Ammon's horn (tissue), 1 donor: ENCODE results near the gene SYMPK.

Experiments
- DNase-seq: peaks from one replicate; pipeline ENCODE4 v3.0.0-alpha.2; 2016; ENCODE audit warnings: low spot score

Gene SYMPK

GRCh38 chr19:45866400-45867176 is 3.6 kb upstream of the SYMPK start:
- DNase-seq: no peak

GRCh38 chr19:45865269-45865948 is 2.5 kb upstream of the SYMPK start:
- DNase-seq: no peak

DNA sequence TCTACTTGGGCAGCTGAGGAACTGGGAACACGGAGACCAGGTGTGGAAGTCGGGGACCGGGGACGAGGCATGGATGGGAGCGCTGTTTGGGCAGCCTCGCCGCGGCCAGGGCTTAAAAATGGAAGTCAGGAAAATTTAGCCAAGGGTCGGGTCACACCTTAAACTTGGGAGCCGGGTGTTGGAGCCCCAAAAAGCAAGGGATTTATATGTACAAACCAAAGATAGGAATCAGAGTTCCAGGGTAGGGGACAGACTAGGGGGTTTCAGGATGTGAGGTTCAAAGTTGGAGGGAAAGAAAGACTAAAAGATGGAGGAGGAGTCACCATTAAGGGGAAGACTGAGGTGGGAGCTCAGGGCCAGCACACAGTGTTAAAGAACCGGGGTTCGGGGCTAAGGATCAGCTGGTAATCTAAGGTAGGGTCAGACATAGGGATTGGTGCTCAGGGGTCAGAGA is 1.7 kb upstream of the SYMPK start:
- DNase-seq: no peak

GRCh38 chr19:45863840-45864628 is 1.1 kb upstream of the SYMPK start, which contains the start of gene FOXA3:
Gene FOXA3 (plus strand): TSS chr19:45864326. CDS start chr19:45864457, 131 bp downstream.
- no peak for DNase-seq

GRCh38 chr19:45863335-45863839 is 440 bp upstream of the SYMPK start:
- DNase-seq: no peak

- no peak for DNase-seq
These were observed 730 bp downstream of the SYMPK start for GRCh38 chr19:45862271-45862563.

DNA sequence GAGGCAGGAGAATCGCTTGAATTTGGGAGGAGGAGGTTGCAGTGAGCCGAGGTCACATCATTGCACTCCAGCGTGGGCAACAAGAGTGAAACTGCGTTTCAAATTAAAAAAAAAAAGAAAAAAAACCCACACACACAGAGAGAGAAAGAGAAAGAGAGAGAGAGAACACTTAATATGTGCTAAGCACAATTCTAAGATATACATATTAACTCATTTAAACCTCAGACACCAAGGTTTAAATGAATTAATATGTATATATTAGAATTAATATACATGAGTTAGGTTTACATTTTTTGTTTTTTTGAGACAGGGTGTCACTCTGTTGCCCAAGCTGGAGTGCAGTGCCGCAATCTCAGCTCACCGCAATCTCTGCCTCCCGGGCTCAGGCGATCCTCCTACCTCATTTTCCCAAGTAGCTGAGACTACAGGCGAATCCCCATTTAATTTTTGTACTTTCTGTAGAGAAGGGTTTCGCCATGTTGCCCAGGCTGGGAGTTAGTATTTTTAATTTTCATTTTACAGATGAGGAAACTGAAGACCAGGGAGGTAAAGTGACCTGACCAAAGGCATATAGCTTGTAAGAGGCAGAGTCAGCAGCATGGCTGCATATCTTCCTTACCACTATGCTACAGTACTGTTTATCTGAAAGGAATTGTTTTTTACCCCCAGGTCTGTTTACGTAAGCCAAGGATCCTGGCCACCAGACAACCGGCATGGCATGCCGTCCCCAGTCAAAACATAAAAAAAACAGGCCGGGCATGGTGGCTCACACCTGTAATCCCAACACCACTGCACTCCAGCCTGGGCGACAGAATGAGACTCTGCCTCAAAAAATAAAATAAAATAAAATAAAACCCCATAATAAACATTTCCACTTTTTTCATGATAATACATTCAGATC is 2.3 kb downstream of the SYMPK start:
- DNase-seq: no peak

GRCh38 chr19:45854167-45854778 is 8.7 kb downstream of the SYMPK start:
- DNase-seq: no peak

- no peak for DNase-seq
These were observed 10.0 kb downstream of the SYMPK start for GRCh38 chr19:45852983-45853382.

- no peak for DNase-seq
These were observed 10.7 kb downstream of the SYMPK start for GRCh38 chr19:45852145-45852750.

- DNase-seq: no peak
These were observed 14.0 kb downstream of the SYMPK start for GRCh38 chr19:45848922-45849321.

- no peak for DNase-seq
These were observed 15.3 kb downstream of the SYMPK start for GRCh38 chr19:45847663-45848062.

- no peak for DNase-seq
These were observed 20.7 kb downstream of the SYMPK start for GRCh38 chr19:45842198-45842597.

DNA sequence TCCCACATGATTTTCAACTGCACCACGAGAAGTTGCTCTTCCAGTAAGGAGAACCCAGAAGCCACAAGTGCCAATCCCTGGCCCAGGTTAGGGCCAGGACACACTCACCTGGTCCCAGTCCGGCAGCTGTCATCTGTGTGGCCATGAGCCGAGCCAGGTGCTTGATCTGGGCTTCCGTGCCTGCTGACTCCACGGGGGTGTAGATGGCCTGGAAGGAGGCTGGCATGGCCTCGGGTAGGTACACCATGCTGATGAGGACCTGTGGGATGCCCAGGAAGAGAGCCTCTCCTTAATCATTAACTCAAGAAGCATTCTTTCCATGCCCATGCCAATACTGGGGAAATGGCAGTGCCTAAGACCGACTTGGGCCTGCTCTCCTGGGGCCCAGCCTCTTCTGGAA is 28.0 kb downstream of the SYMPK start:
- no peak for DNase-seq

DNA sequence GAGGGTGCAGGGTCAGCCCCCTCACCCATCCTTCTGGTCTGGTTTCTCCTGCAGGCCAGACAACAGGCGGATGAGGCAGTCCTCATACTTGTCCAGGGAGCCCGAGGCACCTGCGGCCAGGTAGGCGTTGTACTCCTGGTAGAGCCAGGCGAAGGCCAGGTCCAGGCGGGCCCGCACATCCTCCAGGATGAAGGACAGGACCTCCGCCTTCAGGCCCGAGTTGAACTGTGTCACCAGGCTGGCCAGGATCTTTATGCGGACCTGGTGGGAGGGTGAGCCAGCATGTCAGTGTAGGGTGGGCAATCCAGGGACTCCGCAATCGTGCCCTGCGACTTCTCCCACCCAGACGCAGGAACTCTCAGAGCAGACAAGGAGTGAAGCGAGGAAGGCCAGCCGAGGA is 34.0 kb downstream of the SYMPK start:
- DNase-seq: no peak

DNA sequence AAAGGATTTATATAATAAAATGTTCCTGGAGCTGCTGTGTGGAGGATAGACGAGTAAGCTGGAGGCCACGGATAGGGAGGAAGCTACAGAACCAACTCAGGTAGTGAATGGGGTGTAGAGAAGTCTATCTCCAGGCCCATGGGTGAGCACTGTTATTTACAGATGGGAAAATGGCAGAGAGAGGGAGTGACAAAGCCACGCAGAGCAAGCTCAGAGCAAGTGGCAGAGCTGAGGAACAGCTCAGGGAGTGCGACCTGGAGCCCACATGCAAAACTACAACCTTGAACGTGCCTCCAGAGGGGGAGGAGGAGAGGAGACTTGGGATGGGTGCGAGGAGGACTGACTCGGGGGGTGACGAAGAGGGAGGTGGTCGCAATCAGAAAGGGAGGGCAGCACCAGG is 34.4 kb downstream of the SYMPK start:
- DNase-seq: no peak

DNA sequence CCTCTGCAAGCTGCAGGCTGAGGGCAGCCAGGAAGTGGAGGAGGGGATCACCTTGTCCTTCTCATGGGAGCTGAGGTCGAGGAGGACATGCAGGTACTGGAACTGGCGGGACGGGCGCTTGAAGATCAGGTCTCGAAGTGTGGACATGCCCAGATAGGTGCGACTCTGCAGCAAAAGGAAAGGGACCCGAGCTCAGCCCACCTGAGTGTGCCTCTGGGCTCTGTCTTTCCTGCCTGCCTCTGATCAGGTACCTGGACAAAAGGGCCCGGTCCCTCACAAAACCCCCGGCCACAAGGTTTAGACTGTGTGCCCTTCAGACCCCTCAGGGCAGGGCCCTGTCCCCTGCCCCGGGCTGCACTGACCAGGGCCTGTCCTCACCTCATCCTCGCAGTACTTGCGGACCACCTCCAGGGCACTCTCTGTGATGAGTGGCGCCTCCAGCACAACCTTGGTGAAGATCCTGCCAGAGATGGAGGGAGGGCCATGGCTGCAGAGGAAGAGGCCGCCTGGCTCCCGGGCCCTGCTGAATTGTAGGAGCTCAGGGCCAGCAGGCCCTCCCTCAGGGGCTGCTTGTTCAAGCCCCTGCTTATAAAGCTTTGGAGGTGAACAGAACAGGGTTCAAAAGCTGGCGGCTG is 35.4 kb downstream of the SYMPK start:
- no peak for DNase-seq

GRCh38 chr19:45826934-45827333 is 36.0 kb downstream of the SYMPK start:
- no peak for DNase-seq

DNA sequence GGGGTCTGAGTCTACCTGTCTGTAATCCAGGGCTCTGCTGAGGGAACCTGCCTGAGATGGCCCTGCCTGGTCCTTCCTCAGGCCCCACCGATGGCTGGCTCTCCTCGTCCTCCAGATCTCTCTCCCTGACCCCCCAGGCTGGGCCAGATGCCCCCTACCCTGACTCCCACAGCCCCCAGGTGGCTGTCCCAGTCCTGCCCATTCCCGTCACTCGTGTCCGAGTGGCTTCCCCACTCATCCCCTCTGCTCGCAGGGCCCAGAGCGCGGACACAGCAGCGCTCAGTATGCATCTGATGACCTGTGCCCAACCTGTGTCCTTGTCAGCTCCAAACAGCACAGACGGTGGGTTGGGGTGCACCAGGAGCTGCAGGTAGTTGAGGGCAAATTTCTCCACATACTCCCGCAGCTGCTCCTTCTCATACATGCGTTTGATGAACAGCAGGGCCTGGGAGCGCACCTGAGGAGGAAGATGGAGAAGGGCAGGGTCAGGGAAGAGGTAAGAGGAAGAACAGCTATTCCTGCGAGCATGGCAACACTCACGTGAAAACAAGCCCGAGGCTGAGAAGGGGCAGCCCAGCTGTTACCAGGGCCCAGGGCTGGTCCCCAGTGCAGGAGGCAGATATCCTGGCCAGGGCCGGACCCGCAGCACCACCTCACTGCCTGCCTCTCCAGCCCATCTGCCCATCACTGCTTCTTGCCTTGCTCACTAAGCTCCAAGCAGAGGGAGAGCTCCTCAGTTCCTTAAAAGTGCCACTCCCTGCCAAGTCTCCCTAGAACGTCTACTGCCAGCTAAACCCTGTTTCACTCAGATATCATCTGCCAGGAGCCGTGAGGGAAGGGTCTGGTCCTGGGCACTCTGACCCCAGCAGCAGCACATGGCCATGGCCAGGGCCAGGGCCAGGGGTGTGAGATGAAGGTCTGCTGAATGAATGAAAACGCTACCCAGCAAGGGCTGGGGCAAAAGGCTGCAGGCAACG is 36.7 kb downstream of the SYMPK start:
- no peak for DNase-seq
